Measurements from ENCODE around the gene TMEM273.

The TMEM273 gene, protein sequence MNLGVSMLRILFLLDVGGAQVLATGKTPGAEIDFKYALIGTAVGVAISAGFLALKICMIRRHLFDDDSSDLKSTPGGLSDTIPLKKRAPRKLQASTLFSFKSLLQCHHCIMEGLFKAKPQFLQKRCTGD

GRCh38 chr10:49187950-49188761, at the start of gene TMEM273:
TSS of gene TMEM273 (minus strand) at chr10:49188391. CDS start at chr10:49188336, 55 bp downstream.
- H3K4me1 ChIP-seq (ENCODE audit: control insufficient read depth in 2 of 2, insufficient read depth in 2 of 2, low read length in 2 of 2), result peaks cover 4 to 14% of the 10 kb centered on the region in 2 donors
- peak within 1 kb of the TSS; percentile 57 to 67 for H3K27ac ChIP-seq (ENCODE audit: low read depth in 2 of 2, low read length in 2 of 2)
- H3K9ac ChIP-seq (ENCODE audit: low read depth in 1 of 2, low read length in 2 of 2), result peak within 1 kb of the TSS in 1 of 2 donors; percentile 54

GRCh38 chr10:49237985-49238384, 49.8 kb upstream of the TMEM273 start:
- Histone ChIP-seq H3K27ac (ENCODE audit: low read depth in 2 of 2, low read length in 2 of 2) (no peak overlapping the region), H3K27me3 (ENCODE audit: control insufficient read depth in 2 of 2, insufficient read depth in 2 of 2, low read length in 2 of 2) (no peaks in the 10 kb centered on the region), H3K4me1 (ENCODE audit: control insufficient read depth in 2 of 2, insufficient read depth in 2 of 2, low read length in 2 of 2) (peaks cover 0 to 2% of the 10 kb centered on the region in 2 donors), H3K9ac (ENCODE audit: low read depth in 1 of 2, low read length in 2 of 2) (no peak overlapping the region), H3K9me3 (ENCODE audit: control insufficient read depth in 2 of 2, low read length in 2 of 2) (no peaks in the 10 kb centered on the region), H3K36me3 (ENCODE audit: control insufficient read depth in 2 of 2, insufficient read depth in 2 of 2, low read length in 2 of 2) (no peaks in the 10 kb centered on the region), H3K4me3 (ENCODE audit: low read length in 2 of 2) (no peak overlapping the region)

More at GRCh38 chr10:49187950-49188761, at the start of gene TMEM273:
- no peaks in the 10 kb centered on the region for H3K36me3 ChIP-seq (ENCODE audit: control insufficient read depth in 2 of 2, insufficient read depth in 2 of 2, low read length in 2 of 2)
- no peaks in the 10 kb centered on the region for H3K9me3 ChIP-seq (ENCODE audit: control insufficient read depth in 2 of 2, low read length in 2 of 2)
- peak within 1 kb of the TSS; percentile 44 to 71 for H3K4me3 ChIP-seq (ENCODE audit: low read length in 2 of 2)
- H3K27me3 ChIP-seq (ENCODE audit: control insufficient read depth in 2 of 2, insufficient read depth in 2 of 2, low read length in 2 of 2), result no peaks in the 10 kb centered on the region

GRCh38 chr10:49235392-49235791, 47.2 kb upstream of the TMEM273 start:
- Histone ChIP-seq H3K36me3 (ENCODE audit: control insufficient read depth in 2 of 2, insufficient read depth in 2 of 2, low read length in 2 of 2) (no peaks in the 10 kb centered on the region), H3K4me1 (ENCODE audit: control insufficient read depth in 2 of 2, insufficient read depth in 2 of 2, low read length in 2 of 2) (no peaks in the 10 kb centered on the region)

GRCh38 chr10:49231086-49231820, 43.1 kb upstream of the TMEM273 start:
- Histone ChIP-seq H3K4me3 (ENCODE audit: low read length in 2 of 2) (no peak overlapping the region), H3K9me3 (ENCODE audit: control insufficient read depth in 2 of 2, low read length in 2 of 2) (no peaks in the 10 kb centered on the region), H3K27ac (ENCODE audit: low read depth in 2 of 2, low read length in 2 of 2) (no peak overlapping the region), H3K9ac (ENCODE audit: low read depth in 1 of 2, low read length in 2 of 2) (no peak overlapping the region), H3K27me3 (ENCODE audit: control insufficient read depth in 2 of 2, insufficient read depth in 2 of 2, low read length in 2 of 2) (no peaks in the 10 kb centered on the region), H3K4me1 (ENCODE audit: control insufficient read depth in 2 of 2, insufficient read depth in 2 of 2, low read length in 2 of 2) (no peaks in the 10 kb centered on the region), H3K36me3 (ENCODE audit: control insufficient read depth in 2 of 2, insufficient read depth in 2 of 2, low read length in 2 of 2) (no peaks in the 10 kb centered on the region)

More at GRCh38 chr10:49235392-49235791, 47.2 kb upstream of the TMEM273 start:
- Histone ChIP-seq H3K27me3 (ENCODE audit: control insufficient read depth in 2 of 2, insufficient read depth in 2 of 2, low read length in 2 of 2) (no peaks in the 10 kb centered on the region), H3K27ac (ENCODE audit: low read depth in 2 of 2, low read length in 2 of 2) (no peak overlapping the region), H3K9me3 (ENCODE audit: control insufficient read depth in 2 of 2, low read length in 2 of 2) (no peaks in the 10 kb centered on the region), H3K4me3 (ENCODE audit: low read length in 2 of 2) (no peak overlapping the region), H3K9ac (ENCODE audit: low read depth in 1 of 2, low read length in 2 of 2) (no peak overlapping the region)

DNA sequence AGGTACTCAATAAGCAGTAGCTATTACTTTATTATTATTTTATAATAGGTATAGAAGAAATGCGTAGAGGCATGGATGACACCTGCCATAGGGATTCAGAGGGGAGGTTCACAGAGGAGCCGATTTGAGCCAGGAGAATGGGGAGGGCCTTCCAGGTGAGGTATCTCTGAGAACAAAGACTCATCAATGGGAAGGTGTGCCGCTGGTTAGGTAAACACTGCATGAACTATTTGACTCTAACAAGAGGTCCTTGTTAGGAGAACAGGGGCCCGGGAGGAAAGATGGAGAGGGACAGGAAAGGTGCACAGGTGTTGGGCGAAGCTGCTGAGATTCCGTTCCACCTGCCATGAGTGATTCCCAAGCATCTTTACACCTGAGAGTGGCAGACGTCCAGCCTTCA, 41.8 kb upstream of the TMEM273 start:
- Histone ChIP-seq H3K9me3 (ENCODE audit: control insufficient read depth in 2 of 2, low read length in 2 of 2) (no peaks in the 10 kb centered on the region), H3K4me1 (ENCODE audit: control insufficient read depth in 2 of 2, insufficient read depth in 2 of 2, low read length in 2 of 2) (no peaks in the 10 kb centered on the region)

DNA sequence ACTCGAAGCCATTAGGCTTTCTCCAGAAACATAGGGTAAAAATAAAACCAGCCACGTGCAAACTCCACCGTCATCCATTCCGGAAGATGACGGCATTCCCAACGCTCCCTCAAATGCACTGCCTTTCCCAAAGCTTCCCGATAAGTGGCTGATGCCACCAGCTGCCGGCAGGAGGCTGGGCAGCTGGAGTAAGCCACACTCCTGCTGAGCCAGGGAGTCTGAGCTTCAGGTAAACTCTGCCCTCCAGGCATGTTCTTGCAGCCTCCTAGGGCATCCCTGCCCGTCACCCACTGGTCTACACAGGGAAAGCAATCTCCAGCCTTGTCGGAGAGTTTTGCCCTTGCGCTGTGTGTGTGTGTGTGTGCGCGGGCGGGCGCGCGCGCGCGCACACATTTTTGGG, 40.5 kb upstream of the TMEM273 start:
- Histone ChIP-seq H3K27me3 (ENCODE audit: control insufficient read depth in 2 of 2, insufficient read depth in 2 of 2, low read length in 2 of 2) (no peaks in the 10 kb centered on the region), H3K4me1 (ENCODE audit: control insufficient read depth in 2 of 2, insufficient read depth in 2 of 2, low read length in 2 of 2) (no peaks in the 10 kb centered on the region), H3K4me3 (ENCODE audit: low read length in 2 of 2) (no peak overlapping the region), H3K27ac (ENCODE audit: low read depth in 2 of 2, low read length in 2 of 2) (no peak overlapping the region), H3K9ac (ENCODE audit: low read depth in 1 of 2, low read length in 2 of 2) (no peak overlapping the region), H3K9me3 (ENCODE audit: control insufficient read depth in 2 of 2, low read length in 2 of 2) (no peaks in the 10 kb centered on the region), H3K36me3 (ENCODE audit: control insufficient read depth in 2 of 2, insufficient read depth in 2 of 2, low read length in 2 of 2) (no peaks in the 10 kb centered on the region)

More for the DNA sequence above, 41.8 kb upstream of the TMEM273 start:
- no peak overlapping the region for H3K9ac ChIP-seq (ENCODE audit: low read depth in 1 of 2, low read length in 2 of 2)
- H3K27me3 ChIP-seq (ENCODE audit: control insufficient read depth in 2 of 2, insufficient read depth in 2 of 2, low read length in 2 of 2), result no peaks in the 10 kb centered on the region
- H3K36me3 ChIP-seq (ENCODE audit: control insufficient read depth in 2 of 2, insufficient read depth in 2 of 2, low read length in 2 of 2), result no peaks in the 10 kb centered on the region
- H3K27ac ChIP-seq (ENCODE audit: low read depth in 2 of 2, low read length in 2 of 2), result no peak overlapping the region
- no peak overlapping the region for H3K4me3 ChIP-seq (ENCODE audit: low read length in 2 of 2)

DNA sequence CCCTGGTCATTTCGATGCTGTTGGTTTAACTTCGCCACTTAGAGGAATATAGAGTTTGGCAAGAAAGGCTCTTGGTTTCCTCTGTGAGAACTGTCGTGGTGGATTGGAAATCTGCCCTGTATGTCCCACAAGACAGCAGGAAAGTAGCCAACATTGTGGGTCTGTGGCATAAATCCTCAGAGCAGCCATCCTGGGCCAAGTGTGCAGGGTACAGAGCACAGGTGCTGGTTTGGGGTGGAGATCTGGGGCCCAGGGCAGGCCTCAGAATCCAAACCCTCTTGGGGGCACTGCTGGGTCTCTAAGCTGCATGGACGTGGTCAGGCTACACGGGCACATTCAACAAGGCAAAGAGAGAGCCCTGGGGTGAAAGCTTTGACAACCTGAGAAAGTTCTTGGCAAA, 39.2 kb upstream of the TMEM273 start:
- H3K27me3 ChIP-seq (ENCODE audit: control insufficient read depth in 2 of 2, insufficient read depth in 2 of 2, low read length in 2 of 2), result no peaks in the 10 kb centered on the region
- H3K9me3 ChIP-seq (ENCODE audit: control insufficient read depth in 2 of 2, low read length in 2 of 2), result no peaks in the 10 kb centered on the region
- H3K4me1 ChIP-seq (ENCODE audit: control insufficient read depth in 2 of 2, insufficient read depth in 2 of 2, low read length in 2 of 2), result no peaks in the 10 kb centered on the region
- no peak overlapping the region for H3K27ac ChIP-seq (ENCODE audit: low read depth in 2 of 2, low read length in 2 of 2)
- H3K36me3 ChIP-seq (ENCODE audit: control insufficient read depth in 2 of 2, insufficient read depth in 2 of 2, low read length in 2 of 2), result no peaks in the 10 kb centered on the region
- no peak overlapping the region for H3K4me3 ChIP-seq (ENCODE audit: low read length in 2 of 2)
- no peak overlapping the region for H3K9ac ChIP-seq (ENCODE audit: low read depth in 1 of 2, low read length in 2 of 2)

DNA sequence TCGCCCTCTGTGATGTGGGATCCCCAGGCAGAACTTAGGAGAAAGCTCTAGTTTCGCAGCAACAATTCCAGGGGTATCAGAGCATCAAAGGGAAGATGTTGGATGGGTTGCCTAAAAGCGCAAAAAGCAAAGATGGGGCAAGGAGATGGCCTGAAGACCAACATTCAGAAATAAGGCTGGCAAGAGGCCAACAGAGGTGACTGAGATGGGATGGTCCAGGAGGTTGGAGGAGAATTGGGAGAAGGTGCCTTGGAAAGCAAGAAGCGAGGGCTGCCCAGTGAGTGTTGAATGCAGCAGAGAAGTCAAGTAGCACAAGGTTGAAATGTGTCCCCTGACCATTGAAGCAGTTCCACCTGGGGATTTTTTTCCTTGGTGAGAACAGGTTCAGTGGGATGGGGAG, 38.4 kb upstream of the TMEM273 start:
- Histone ChIP-seq H3K9me3 (ENCODE audit: control insufficient read depth in 2 of 2, low read length in 2 of 2) (no peaks in the 10 kb centered on the region), H3K36me3 (ENCODE audit: control insufficient read depth in 2 of 2, insufficient read depth in 2 of 2, low read length in 2 of 2) (no peaks in the 10 kb centered on the region), H3K4me1 (ENCODE audit: control insufficient read depth in 2 of 2, insufficient read depth in 2 of 2, low read length in 2 of 2) (no peaks in the 10 kb centered on the region), H3K9ac (ENCODE audit: low read depth in 1 of 2, low read length in 2 of 2) (no peak overlapping the region), H3K27ac (ENCODE audit: low read depth in 2 of 2, low read length in 2 of 2) (no peak overlapping the region), H3K27me3 (ENCODE audit: control insufficient read depth in 2 of 2, insufficient read depth in 2 of 2, low read length in 2 of 2) (no peaks in the 10 kb centered on the region), H3K4me3 (ENCODE audit: low read length in 2 of 2) (no peak overlapping the region)

- H3K9ac ChIP-seq (ENCODE audit: low read depth in 1 of 2, low read length in 2 of 2), result no peak overlapping the region
- no peaks in the 10 kb centered on the region for H3K36me3 ChIP-seq (ENCODE audit: control insufficient read depth in 2 of 2, insufficient read depth in 2 of 2, low read length in 2 of 2)
- no peak overlapping the region for H3K27ac ChIP-seq (ENCODE audit: low read depth in 2 of 2, low read length in 2 of 2)
- H3K9me3 ChIP-seq (ENCODE audit: control insufficient read depth in 2 of 2, low read length in 2 of 2), result no peaks in the 10 kb centered on the region
- H3K27me3 ChIP-seq (ENCODE audit: control insufficient read depth in 2 of 2, insufficient read depth in 2 of 2, low read length in 2 of 2), result no peaks in the 10 kb centered on the region
- H3K4me3 ChIP-seq (ENCODE audit: low read length in 2 of 2), result no peak overlapping the region
- no peaks in the 10 kb centered on the region for H3K4me1 ChIP-seq (ENCODE audit: control insufficient read depth in 2 of 2, insufficient read depth in 2 of 2, low read length in 2 of 2)
Measured at GRCh38 chr10:49225218-49225876, 37.2 kb upstream of the TMEM273 start.

DNA sequence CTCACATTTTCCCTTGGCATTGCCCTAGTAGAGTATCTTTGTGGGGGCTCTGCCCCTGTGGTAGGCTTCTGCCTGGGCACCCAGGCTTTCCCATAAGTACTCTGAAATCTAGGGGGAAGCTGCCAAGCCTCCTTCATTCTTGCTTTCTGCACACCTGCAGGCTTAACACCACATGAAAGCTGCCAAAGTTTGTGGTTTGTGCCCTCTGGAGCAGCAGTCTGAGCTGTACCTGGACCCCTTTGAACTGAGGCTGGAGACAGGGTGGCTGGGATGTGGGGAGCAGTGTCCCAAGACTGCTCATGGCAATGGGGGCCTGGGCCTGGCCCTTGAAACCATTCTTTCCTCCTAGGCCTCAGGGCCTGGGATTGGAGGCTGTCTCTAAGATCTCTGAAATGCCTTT, 35.0 kb upstream of the TMEM273 start:
- H3K27ac ChIP-seq (ENCODE audit: low read depth in 2 of 2, low read length in 2 of 2), result no peak overlapping the region
- no peaks in the 10 kb centered on the region for H3K27me3 ChIP-seq (ENCODE audit: control insufficient read depth in 2 of 2, insufficient read depth in 2 of 2, low read length in 2 of 2)
- H3K9me3 ChIP-seq (ENCODE audit: control insufficient read depth in 2 of 2, low read length in 2 of 2), result no peaks in the 10 kb centered on the region
- no peaks in the 10 kb centered on the region for H3K4me1 ChIP-seq (ENCODE audit: control insufficient read depth in 2 of 2, insufficient read depth in 2 of 2, low read length in 2 of 2)
- no peak overlapping the region for H3K9ac ChIP-seq (ENCODE audit: low read depth in 1 of 2, low read length in 2 of 2)
- no peaks in the 10 kb centered on the region for H3K36me3 ChIP-seq (ENCODE audit: control insufficient read depth in 2 of 2, insufficient read depth in 2 of 2, low read length in 2 of 2)
- H3K4me3 ChIP-seq (ENCODE audit: low read length in 2 of 2), result no peak overlapping the region
